Measurements from ENCODE around the gene ARPC5L. TPM values are rescaled to one million over a fixed set of nuclear protein-coding genes. Genes with fewer than 3 reads are reported as not detected.

ARPC5L gene
- total RNA-seq, 2 donors from 2014 or later = 37.5 to 44.7 TPM

DNA sequence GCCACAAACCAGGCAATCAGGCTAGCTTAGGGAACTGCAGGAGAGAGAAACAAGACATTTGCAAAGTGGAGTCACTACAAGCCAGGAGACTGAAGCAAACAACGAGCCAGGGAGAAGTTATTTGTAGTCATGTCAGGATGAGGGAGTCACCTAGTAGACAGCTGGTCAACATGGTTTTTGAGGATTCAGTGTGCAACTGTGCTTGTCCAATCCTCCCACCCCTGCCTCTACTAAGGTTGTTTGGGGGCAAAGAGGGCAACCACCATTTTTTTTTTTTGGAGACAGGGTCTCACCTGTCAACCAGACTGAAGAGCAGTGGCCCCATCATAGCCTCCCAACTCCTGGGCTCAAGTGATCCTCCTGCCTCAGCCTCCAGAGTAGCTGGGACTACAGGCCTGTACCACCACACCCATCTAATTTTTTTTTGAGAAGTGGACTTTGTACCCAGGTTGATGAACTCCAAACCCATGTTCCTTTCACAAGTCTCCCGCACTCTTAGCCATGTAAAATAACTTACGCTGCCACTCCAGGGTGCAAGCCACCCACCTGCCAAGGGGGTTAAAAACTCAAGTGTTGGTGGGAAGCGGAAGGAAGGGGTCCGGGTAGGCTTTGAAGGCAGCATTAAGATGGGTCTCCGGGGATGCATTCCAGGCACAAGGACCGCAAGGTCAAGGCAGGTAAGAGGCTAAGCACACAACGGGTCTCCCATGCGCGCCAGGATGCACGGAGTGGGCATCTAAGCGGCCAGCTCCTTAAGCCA lies 1.2 kb upstream of the ARPC5L start:
- H3K9me3 ChIP-seq (ENCODE audit: control insufficient read depth, low read length, poor library complexity, severe bottlenecking) = no peaks in the 10 kb centered on the region
- Mint-ChIP-seq H3K27me3 (no peaks in the 10 kb centered on the region), H3K27ac (peak overlapping the region; percentile 95), H3K36me3 (ENCODE audit: low read depth) (peaks cover 4% of the 10 kb centered on the region), H3K4me3 (peak overlapping the region; percentile 95), H3K4me1 (peaks cover 19% of the 10 kb centered on the region)
- no peak for ATAC-seq
- DNase-seq = no peak

DNA sequence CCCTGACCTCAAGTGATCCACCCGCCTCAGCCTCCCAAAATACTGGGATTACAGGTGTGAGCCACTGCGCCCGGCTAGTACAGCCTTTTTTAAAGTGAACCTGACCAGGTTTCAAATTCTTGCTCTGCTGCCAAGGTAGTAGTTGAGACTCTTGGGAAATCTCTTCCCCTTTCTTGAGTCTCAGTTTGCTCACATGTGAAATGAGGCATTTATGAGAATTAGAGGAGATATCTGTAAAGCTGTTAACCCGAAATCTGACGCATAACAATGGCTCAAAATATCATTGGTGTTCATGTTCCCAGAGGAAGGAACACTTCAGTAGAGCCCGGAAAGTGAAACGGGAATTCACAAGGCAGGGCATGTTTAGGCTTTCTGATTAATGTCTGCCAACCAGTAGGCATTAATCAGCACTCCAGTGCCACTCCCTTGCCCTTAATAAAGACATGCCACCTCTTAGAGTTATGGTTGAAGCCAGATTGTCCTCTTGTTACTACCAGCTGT lies 1.5 kb downstream of the ARPC5L start:
- H3K9me3 ChIP-seq (ENCODE audit: control insufficient read depth, low read length, poor library complexity, severe bottlenecking) = no peaks in the 10 kb centered on the region
- no peak for ATAC-seq
- Mint-ChIP-seq H3K36me3 (ENCODE audit: low read depth) (peaks cover 4% of the 10 kb centered on the region), H3K27me3 (no peaks in the 10 kb centered on the region), H3K4me1 (peaks cover 20% of the 10 kb centered on the region), H3K4me3 (peak overlapping the region; percentile 50), H3K27ac (peak overlapping the region; percentile 9)
- DNase-seq = no peak

GRCh38 chr9:124868511-124869465 lies 6.9 kb downstream of the ARPC5L start:
- Mint-ChIP-seq H3K4me1 (peaks cover 28% of the 10 kb centered on the region), H3K27me3 (no peaks in the 10 kb centered on the region), H3K4me3 (peak overlapping the region; percentile 93), H3K27ac (peak overlapping the region; percentile 93), H3K36me3 (ENCODE audit: low read depth) (peaks cover 4% of the 10 kb centered on the region)
- H3K9me3 ChIP-seq (ENCODE audit: control insufficient read depth, low read length, poor library complexity, severe bottlenecking) = no peaks in the 10 kb centered on the region
- DNase-seq (peak; percentile 91 to 92 (median 91)), ATAC-seq (peak; percentile 88)

DNA sequence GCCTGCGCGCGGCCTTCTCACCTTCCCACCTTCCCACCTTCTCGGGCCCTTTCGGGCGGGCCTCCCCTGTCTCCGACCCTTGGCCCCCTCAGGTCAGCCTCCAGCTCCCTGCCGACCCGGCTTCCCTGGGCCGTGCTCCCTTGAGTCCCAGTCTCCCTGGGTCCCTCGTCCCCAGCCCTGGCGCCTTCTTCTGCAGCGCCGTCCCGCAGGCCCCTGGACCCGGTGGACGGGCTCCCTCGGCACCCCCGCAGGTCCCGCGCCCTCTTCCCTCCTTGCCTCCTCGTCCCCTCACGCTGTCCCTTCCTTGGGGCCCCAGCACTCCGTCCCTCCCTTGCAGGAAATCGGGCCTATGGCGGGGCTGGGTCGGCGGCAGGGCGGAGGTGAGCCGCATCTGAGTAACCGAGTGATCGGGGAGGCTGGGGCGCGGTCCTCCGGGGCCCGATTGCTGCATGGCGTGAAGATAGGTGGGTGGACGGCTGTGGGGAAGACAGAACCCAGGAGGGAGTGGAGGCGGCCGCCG lies 7.6 kb downstream of the ARPC5L start:
- no peaks in the 10 kb centered on the region for H3K9me3 ChIP-seq (ENCODE audit: control insufficient read depth, low read length, poor library complexity, severe bottlenecking)
- Mint-ChIP-seq H3K27me3 (no peaks in the 10 kb centered on the region), H3K4me1 (peaks cover 28% of the 10 kb centered on the region), H3K36me3 (ENCODE audit: low read depth) (peaks cover 4% of the 10 kb centered on the region), H3K27ac (peak overlapping the region; percentile 93), H3K4me3 (peak overlapping the region; percentile 93)
- DNase-seq (peak in 2 of 3 donors; percentile 34 to 36), ATAC-seq (peak; percentile 20)

DNA sequence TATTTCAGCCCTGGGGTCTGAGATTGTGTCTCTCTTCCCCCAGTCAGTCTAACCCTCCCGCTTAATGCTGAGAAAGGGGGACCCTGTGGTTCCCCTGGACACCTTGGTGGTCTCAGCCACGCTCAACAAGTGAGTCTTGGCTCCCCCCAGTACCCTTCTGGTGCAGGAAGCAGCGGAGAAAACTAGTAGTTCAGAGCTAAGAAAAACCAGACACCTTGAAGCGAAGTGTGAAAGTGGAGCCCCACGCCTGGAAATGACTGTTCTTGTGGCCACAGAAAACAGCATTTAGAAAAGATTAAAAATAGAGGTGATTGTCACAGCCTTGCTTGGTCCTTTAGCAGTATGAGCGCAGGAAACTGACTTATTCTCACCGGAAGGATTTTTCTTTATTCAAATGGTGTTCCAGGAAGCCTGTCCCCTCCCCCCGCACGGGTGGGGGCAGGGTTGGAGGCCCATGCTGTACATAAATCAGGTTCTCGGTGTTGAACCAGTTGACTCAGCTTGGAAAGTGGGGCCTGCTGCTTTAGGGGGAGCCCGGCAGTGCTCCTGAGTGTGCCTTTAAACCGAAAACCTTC lies 8.1 kb downstream of the ARPC5L start:
- ATAC-seq = peak; percentile 43
- Mint-ChIP-seq H3K36me3 (ENCODE audit: low read depth) (peaks cover 4% of the 10 kb centered on the region), H3K27me3 (no peaks in the 10 kb centered on the region), H3K4me3 (peak overlapping the region; percentile 93), H3K27ac (peak overlapping the region; percentile 93), H3K4me1 (peaks cover 31% of the 10 kb centered on the region)
- H3K9me3 ChIP-seq (ENCODE audit: control insufficient read depth, low read length, poor library complexity, severe bottlenecking) = no peaks in the 10 kb centered on the region
- peak in 2 of 3 donors; percentile 43 to 56 for DNase-seq

GRCh38 chr9:124870723-124871122 lies 8.8 kb downstream of the ARPC5L start:
- H3K9me3 ChIP-seq (ENCODE audit: control insufficient read depth, low read length, poor library complexity, severe bottlenecking) = no peaks in the 10 kb centered on the region
- peaks cover 4% of the 10 kb centered on the region for H3K36me3 Mint-ChIP-seq (ENCODE audit: low read depth)
- peaks cover 31% of the 10 kb centered on the region for H3K4me1 Mint-ChIP-seq
- H3K27me3 Mint-ChIP-seq = no peaks in the 10 kb centered on the region
- ATAC-seq (no peak), DNase-seq (no peak)
- peak overlapping the region; percentile 93 for H3K4me3 Mint-ChIP-seq
- H3K27ac Mint-ChIP-seq = peak overlapping the region; percentile 93

DNA sequence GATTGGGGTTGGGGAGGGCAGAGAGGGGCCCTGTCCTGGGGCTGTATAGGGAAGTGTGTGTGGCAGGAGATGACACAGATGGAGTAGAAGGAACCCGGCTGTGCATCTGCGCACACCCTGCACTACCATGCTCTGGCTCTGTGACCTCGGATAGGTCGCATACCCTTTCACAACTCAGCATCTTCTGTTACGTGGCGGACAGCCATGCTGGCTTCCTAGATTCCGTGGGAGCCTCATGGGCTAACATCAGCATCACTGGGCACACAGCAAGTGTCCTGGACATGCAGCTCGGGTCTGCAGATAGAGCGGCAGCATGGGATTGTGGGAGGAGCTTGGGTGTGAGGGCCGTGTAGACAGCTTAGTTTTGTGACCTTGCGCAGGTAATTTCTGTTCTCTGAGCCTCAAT lies 9.2 kb downstream of the ARPC5L start:
- DNase-seq = no peak
- no peaks in the 10 kb centered on the region for H3K9me3 ChIP-seq (ENCODE audit: control insufficient read depth, low read length, poor library complexity, severe bottlenecking)
- no peak for ATAC-seq
- Mint-ChIP-seq H3K27me3 (no peaks in the 10 kb centered on the region), H3K4me1 (peaks cover 31% of the 10 kb centered on the region), H3K36me3 (ENCODE audit: low read depth) (peaks cover 4% of the 10 kb centered on the region), H3K27ac (peak overlapping the region; percentile 93), H3K4me3 (peak overlapping the region; percentile 93)

DNA sequence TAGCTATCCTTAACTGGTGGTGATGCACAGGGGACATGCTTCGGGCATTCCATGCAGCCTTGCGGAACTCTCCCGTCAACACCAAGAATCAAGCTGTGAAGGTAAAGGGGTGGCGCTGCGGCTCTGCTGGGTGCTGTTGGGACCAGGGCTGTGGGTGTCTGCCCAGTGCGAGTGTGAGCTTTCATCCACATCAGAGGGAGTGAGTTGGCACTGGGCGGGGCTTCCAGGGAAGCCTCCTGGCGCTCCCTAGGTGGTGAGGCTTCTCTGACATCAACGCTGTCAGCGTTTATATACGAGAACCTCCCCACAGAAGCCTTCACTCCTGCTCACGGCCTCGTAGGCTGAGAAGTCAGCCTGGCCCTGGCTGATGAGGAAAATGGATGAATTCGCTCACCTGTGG lies 11.7 kb downstream of the ARPC5L start:
- H3K9me3 ChIP-seq (ENCODE audit: control insufficient read depth, low read length, poor library complexity, severe bottlenecking) = no peaks in the 10 kb centered on the region
- Mint-ChIP-seq H3K4me3 (no peak overlapping the region), H3K27me3 (no peaks in the 10 kb centered on the region), H3K27ac (no peak overlapping the region), H3K36me3 (ENCODE audit: low read depth) (peaks cover 7% of the 10 kb centered on the region), H3K4me1 (peaks cover 29% of the 10 kb centered on the region)
- no peak for ATAC-seq
- no peak for DNase-seq

DNA sequence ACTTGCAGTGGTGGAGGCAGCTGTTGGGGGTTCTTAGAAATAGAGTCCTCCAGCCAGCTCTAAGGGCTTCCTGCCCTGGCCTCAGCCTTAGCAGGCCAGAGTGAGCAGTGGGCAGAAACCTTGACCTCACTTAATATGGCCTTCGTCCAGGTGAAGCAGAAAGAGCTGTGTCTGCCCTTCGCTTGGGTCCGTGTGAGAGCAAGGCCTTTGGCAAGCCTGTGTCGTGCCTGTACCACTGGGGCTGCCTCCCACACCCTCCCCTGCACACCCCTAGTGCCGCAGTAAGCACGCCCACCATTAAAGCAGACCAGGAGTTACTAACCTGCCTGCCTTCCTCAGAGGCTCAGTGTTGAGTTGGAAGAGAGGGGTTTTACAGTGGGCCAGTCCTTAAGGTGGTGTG lies 13.6 kb downstream of the ARPC5L start:
- Mint-ChIP-seq H3K4me3 (no peak overlapping the region), H3K4me1 (peaks cover 28% of the 10 kb centered on the region), H3K27ac (no peak overlapping the region), H3K27me3 (no peaks in the 10 kb centered on the region), H3K36me3 (ENCODE audit: low read depth) (peaks cover 10% of the 10 kb centered on the region)
- H3K9me3 ChIP-seq (ENCODE audit: control insufficient read depth, low read length, poor library complexity, severe bottlenecking) = no peaks in the 10 kb centered on the region
- ATAC-seq = no peak
- DNase-seq = no peak

- H3K27ac Mint-ChIP-seq = no peak overlapping the region
- no peak overlapping the region for H3K4me3 Mint-ChIP-seq
- H3K4me1 Mint-ChIP-seq = peaks cover 12% of the 10 kb centered on the region
- no peaks in the 10 kb centered on the region for H3K9me3 ChIP-seq (ENCODE audit: control insufficient read depth, low read length, poor library complexity, severe bottlenecking)
- DNase-seq (no peak), ATAC-seq (no peak)
- no peaks in the 10 kb centered on the region for H3K27me3 Mint-ChIP-seq
- peaks cover 10% of the 10 kb centered on the region for H3K36me3 Mint-ChIP-seq (ENCODE audit: low read depth)
Observed at GRCh38 chr9:124877021-124877782, 15.3 kb downstream of the ARPC5L start.

- DNase-seq (no peak), ATAC-seq (no peak)
- H3K36me3 Mint-ChIP-seq (ENCODE audit: low read depth) = peaks cover 9% of the 10 kb centered on the region
- H3K4me1 Mint-ChIP-seq = peaks cover 10% of the 10 kb centered on the region
- H3K27ac Mint-ChIP-seq = no peak overlapping the region
- H3K9me3 ChIP-seq (ENCODE audit: control insufficient read depth, low read length, poor library complexity, severe bottlenecking) = no peaks in the 10 kb centered on the region
- H3K27me3 Mint-ChIP-seq = no peaks in the 10 kb centered on the region
- no peak overlapping the region for H3K4me3 Mint-ChIP-seq
Observed at GRCh38 chr9:124878021-124878420, 16.1 kb downstream of the ARPC5L start.

DNA sequence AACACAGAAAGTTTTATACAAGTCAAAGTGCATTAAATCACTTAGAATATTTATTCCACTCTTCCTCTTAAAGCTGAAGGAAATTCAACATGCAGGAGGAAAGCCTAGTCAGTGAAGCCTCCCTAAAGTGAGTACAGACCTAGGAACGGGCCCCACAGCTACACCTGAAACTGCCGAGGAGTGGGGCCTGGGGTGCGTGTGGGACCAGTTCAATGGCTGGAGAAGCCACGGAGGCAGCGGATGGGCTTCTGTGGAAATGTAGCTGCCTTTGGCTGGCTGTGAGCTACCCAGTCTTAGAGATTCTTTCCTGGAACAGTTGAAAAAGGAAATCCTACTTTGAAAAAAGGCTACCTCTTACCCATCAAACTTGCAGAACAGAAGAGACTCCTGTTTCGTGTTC lies 16.6 kb downstream of the ARPC5L start:
- Mint-ChIP-seq H3K27me3 (no peaks in the 10 kb centered on the region), H3K36me3 (ENCODE audit: low read depth) (peaks cover 6% of the 10 kb centered on the region), H3K4me3 (no peak overlapping the region), H3K27ac (no peak overlapping the region), H3K4me1 (peaks cover 8% of the 10 kb centered on the region)
- DNase-seq = no peak
- H3K9me3 ChIP-seq (ENCODE audit: control insufficient read depth, low read length, poor library complexity, severe bottlenecking) = no peaks in the 10 kb centered on the region
- ATAC-seq = no peak

All from T-helper 17 cell (primary cell).